K562 (cell line): ENCODE measurements around the gene ZDHHC18. TPM values are rescaled to one million over a fixed set of nuclear protein-coding genes. Genes with fewer than 3 reads are reported as not detected.

ENCODE experiments used
- ATAC-seq: fragments of 200-7000 bp; cut with Tn5 transposase; 3 replicates; pipeline ENCODE4 v1.9.1; 2020; ENCODE audit warnings: moderate library complexity
- BruUV-seq: library from RNA; stranded (reverse); fragments of 400-500 nt; replicated peaks from 2 replicates; lab custom pipeline; 2021; lab: Mats Ljungman, UMichigan
- CTCF ChIA-PET: fragments of 300-600 bp; formaldehyde crosslinking; extraction: SDS; loops from one replicate; lab custom pipeline; 2021; ENCODE audit warnings: low intra/inter-chr PET ratio; lab: Yijun Ruan, JAX
- POLR2A ChIA-PET: fragments of 300-600, 350-650 bp; sonication (Branson Sonifier 250); formaldehyde crosslinking; extraction: SDS; loops from one replicate; lab custom pipeline; 2021; ENCODE audit warnings: antibody characterized with exemption, inconsistent platforms; lab: Yijun Ruan, JAX
- DNase-seq, 4 experiments: peaks; one replicate each; pipeline versions ENCODE4 v3.0.0 to v3.0.0-alpha.2; 2011 to 2018; ENCODE audit warnings: low spot score in 3 of 4, mixed read lengths in 3 of 4; ENCODE audit errors: extremely low read depth in 1 of 4
- FAIRE-seq: peaks from 2 replicates; lab custom pipeline; 2011; peaks lifted over from hg19 to GRCh38; lab: Jason Lieb, UNC
- H2AFZ ChIP-seq: 2 replicates; pipeline ENCODE4 v1.6.0; 2011; ENCODE audit warnings: low read depth, low read length, control low read depth, inconsistent platforms
- H3K27ac ChIP-seq: fragments of 200-600 bp; 3 replicates; pipeline ENCODE4 v1.8.0; 2011; ENCODE audit warnings: low read depth, mild to moderate bottlenecking, control low read depth, inconsistent platforms, low read length, moderate library complexity, mixed read lengths; ENCODE audit errors: extremely low read depth
- H3K27me3 ChIP-seq, 2 experiments: fragments of 300-600 bp in 1 of 2; 2 replicates in 1 of 2; 3 replicates in 1 of 2; pipeline versions ENCODE4 v1.6.0 to v1.8.0; 2011; ENCODE audit warnings: inconsistent platforms in 2 of 2, low read length in 2 of 2, mild to moderate bottlenecking in 1 of 2, mixed read lengths in 1 of 2, moderate library complexity in 1 of 2; ENCODE audit not compliant: control insufficient read depth in 2 of 2, insufficient read depth in 2 of 2
- H3K36me3 ChIP-seq: fragments of 300-600 bp; 3 replicates; pipeline ENCODE4 v1.8.0; 2011; ENCODE audit warnings: mild to moderate bottlenecking, low read length, inconsistent platforms; ENCODE audit not compliant: control insufficient read depth, insufficient read depth
- H3K4me1 ChIP-seq, 2 experiments: fragments of 200-600 bp in 1 of 2; replicated peaks in 1 of 2; 2 replicates in 1 of 2; 3 replicates in 1 of 2; pipeline versions ENCODE4 v1.5.1 to v1.8.0; 2011; ENCODE audit warnings: inconsistent platforms in 2 of 2, low read length in 2 of 2, mild to moderate bottlenecking in 1 of 2, mixed read lengths in 1 of 2, moderate library complexity in 1 of 2; ENCODE audit not compliant: control insufficient read depth in 2 of 2, insufficient read depth in 2 of 2
- H3K4me2 ChIP-seq: 2 replicates; pipeline ENCODE4 v1.6.1; 2011; ENCODE audit warnings: low read length, control low read depth, inconsistent platforms, mixed read lengths; ENCODE audit not compliant: insufficient read depth
- H3K4me3 ChIP-seq: fragments of 200-600 bp; sonication (generic), shearing (Covaris generic); 2 replicates; pipeline ENCODE4 v1.5.1; 2016; ENCODE audit warnings: control low read depth, inconsistent platforms
- H3K79me2 ChIP-seq: fragments of 200-600 bp; 3 replicates; pipeline ENCODE4 v1.8.0; 2011; ENCODE audit warnings: low read length, inconsistent platforms; ENCODE audit not compliant: control insufficient read depth, insufficient read depth
- H3K9ac ChIP-seq, 2 experiments: 2 replicates each; pipeline versions ENCODE4 v1.6.0 to v1.6.1; 2011; ENCODE audit warnings: low read depth in 2 of 2, low read length in 2 of 2, control low read depth in 1 of 2, inconsistent platforms in 1 of 2, mild to moderate bottlenecking in 1 of 2, mixed read lengths in 1 of 2; ENCODE audit not compliant: insufficient read depth in 1 of 2
- H3K9me1 ChIP-seq: one replicate; pipeline ENCODE4 v1.6.0; 2011; ENCODE audit warnings: inconsistent platforms, mild to moderate bottlenecking, low read length, moderate library complexity; ENCODE audit not compliant: control insufficient read depth, insufficient read depth
- H3K9me3 ChIP-seq: replicated peaks from 2 replicates; pipeline ENCODE4 v1.5.1; 2011; ENCODE audit warnings: low read depth, low read length, inconsistent platforms; ENCODE audit not compliant: control insufficient read depth, insufficient read depth
- H4K20me1 ChIP-seq: replicated peaks from 2 replicates; pipeline ENCODE4 v1.6.1; 2011; ENCODE audit warnings: low read length, inconsistent platforms, mixed read lengths; ENCODE audit not compliant: control insufficient read depth, insufficient read depth
- EHMT2 ChIP-seq: fragments of 450-650 bp; IDR thresholded peaks from 2 replicates; pipeline ENCODE4 v1.6.1; 2018; ENCODE audit warnings: antibody characterized with exemption
- EP400 ChIP-seq: fragments of 450-650 bp; IDR thresholded peaks from 2 replicates; pipeline ENCODE4 v1.6.1; 2017; ENCODE audit warnings: antibody characterized with exemption, mild to moderate bottlenecking, moderate library complexity
- EZH2 ChIP-seq: IDR thresholded peaks from 2 replicates; pipeline ENCODE4 v1.6.1; 2012; ENCODE audit warnings: low read depth, mild to moderate bottlenecking, inconsistent platforms, low read length, borderline replicate concordance
- HDAC1 ChIP-seq, 2 experiments: fragments of 450-650 bp; IDR thresholded peaks; 2 replicates each; pipeline ENCODE4 v1.6.1; 2016 to 2017; ENCODE audit warnings: inconsistent platforms in 1 of 2, mild to moderate bottlenecking in 1 of 2, moderate library complexity in 1 of 2
- KDM5B ChIP-seq: fragments of 200-600 bp; sonication (generic); IDR thresholded peaks from 2 replicates; pipeline ENCODE4 v1.6.1; 2012; ENCODE audit warnings: low read depth, mild to moderate bottlenecking, moderate library complexity, low read length, control low read depth, inconsistent platforms; ENCODE audit not compliant: insufficient replicate concordance
- MAFK ChIP-seq: IDR thresholded peaks from 2 replicates; pipeline ENCODE4 v1.6.1; 2011; ENCODE audit warnings: low read length, improper control_type of control experiment
- RBM22 ChIP-seq: fragments of 200-400 bp; formaldehyde crosslinking; IDR thresholded peaks from 2 replicates; pipeline ENCODE4 v1.6.1; 2018; ENCODE audit warnings: low read length, low read depth; ENCODE audit not compliant: poor library complexity, severe bottlenecking
- SNIP1 ChIP-seq: fragments of 450-650 bp; IDR thresholded peaks from 2 replicates; pipeline ENCODE4 v1.7.1; 2017; ENCODE audit warnings: low read depth, mild to moderate bottlenecking
- SNRNP70 ChIP-seq: fragments of 200-400 bp; formaldehyde crosslinking; optimal IDR thresholded peaks from 2 replicates; pipeline ENCODE3; 2017; ENCODE audit warnings: low read depth, low read length
- ZNF12 ChIP-seq: sonication (generic); formaldehyde crosslinking; IDR thresholded peaks from 2 replicates; pipeline ENCODE4 v1.4.0; 2020; ENCODE audit warnings: mild to moderate bottlenecking, missing genetic modification reagents
- ZNF143 ChIP-seq: sonication (generic); formaldehyde crosslinking; IDR thresholded peaks from 2 replicates; pipeline ENCODE4 v1.9.0; 2022; ENCODE audit warnings: mild to moderate bottlenecking, missing genetic modification reagents
- WGBS: fragments of 100-300 bp; shearing (Covaris generic); methylation state at CpG from one replicate; pipeline ENCODE4 v1.1.6; 2016; ENCODE audit warnings: low coverage, mixed read lengths; ENCODE audit not compliant: insufficient coverage; ENCODE audit errors: missing lambda C conversion rate; 5-methylcytosine and 5-hydroxymethylcytosine counted together
- in situ Hi-C: fragments of 300-500 bp; cut with MboI; formaldehyde crosslinking; loops from 4 replicates; pipeline ENCODE4 v1.15.0; 2018; ENCODE audit warnings: inconsistent platforms, mixed read lengths
- intact Hi-C: fragments of 100-400 bp; cut with micrococcal nuclease; formaldehyde crosslinking; loops from 2 replicates; pipeline ENCODE4 v1.14.2; 2022
- polyA plus RNA-seq, 8 experiments: library from polyadenylated mRNA; depleted of rRNA in 4 of 8; stranded (reverse) in 5 of 8; unstranded in 3 of 8; fragments of >200 nt; fragmentation: Nextera tagmentation in 2 of 8; fragmentation: Illumina TruSeq in 1 of 8; extraction: Ambion mirVana in 2 of 8; extraction: Trizol in 1 of 8; gene quantifications; 2 replicates each; pipeline versions ENCODE4 v1.2.1 to v1.2.3, GENCODE V29; 2011 to 2014; ENCODE audit warnings: inconsistent platforms in 1 of 8, missing spikeins in 1 of 8
- total RNA-seq, 7 experiments: library from RNA; depleted of rRNA in 6 of 7; stranded (reverse); fragments of >200 nt in 6 of 7; fragmentation: Illumina TruSeq in 2 of 7; extraction: Trizol in 2 of 7; gene quantifications; 2 replicates each; pipeline versions ENCODE4 v1.2.1 to v1.2.3, GENCODE V29; 2011 to 2021; ENCODE audit warnings: low replicate concordance in 1 of 7
- TF ChIP-seq, protein P1 (sequence below): fragments of 450-650 bp; IDR thresholded peaks from 2 replicates; pipeline ENCODE4 v1.6.1; 2017; ENCODE audit warnings: mild to moderate bottlenecking, moderate library complexity
- TF ChIP-seq, protein P2 (sequence below): sonication (generic); formaldehyde crosslinking; IDR thresholded peaks from 2 replicates; pipeline ENCODE4 v1.5.0; 2020; ENCODE audit warnings: missing genetic modification reagents

The ZDHHC18 gene
- total and polyA plus RNA-seq, 9 of the 15 experiments (the other 6 are each of a cell fraction or from before 2014, with no cell fraction given), result 0.42 to 35.6 (median 15.8) TPM

DNA sequence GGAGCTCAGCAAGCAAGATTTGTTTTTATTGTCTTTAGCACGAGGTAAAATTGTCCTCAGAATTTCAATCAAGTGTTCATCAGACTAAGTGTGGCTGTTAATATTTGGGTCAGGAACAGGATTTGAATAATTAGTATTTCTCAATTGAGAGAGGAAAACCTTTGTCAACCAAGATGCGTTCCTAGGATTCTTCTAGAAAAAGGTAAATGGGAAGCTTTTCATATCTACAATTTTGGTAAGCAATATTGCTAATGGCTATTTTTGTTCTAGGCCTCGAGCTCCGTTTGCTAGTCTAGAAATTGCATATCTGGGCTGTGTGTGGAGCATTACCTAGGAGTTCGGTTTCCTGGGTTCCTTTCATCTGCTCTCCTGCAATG is 42.9 kb upstream of the ZDHHC18 start (continued):
- TF ChIP-seq RBM22 (no peak), HDAC1 (IDR thresholded peaks at IDR 0.05) (no peak), EP400 (0 out of 2 replicates have a peak, but pooled peaks have one; percentile 26), ZNF143 (CRISPR knock-in tag) (no peak), SNIP1 (no peak), ZNF12 (CRISPR knock-in tag) (0 out of 2 replicates have a peak, but pooled peaks have one; percentile 9)
- TF ChIP-seq, protein P1, sequence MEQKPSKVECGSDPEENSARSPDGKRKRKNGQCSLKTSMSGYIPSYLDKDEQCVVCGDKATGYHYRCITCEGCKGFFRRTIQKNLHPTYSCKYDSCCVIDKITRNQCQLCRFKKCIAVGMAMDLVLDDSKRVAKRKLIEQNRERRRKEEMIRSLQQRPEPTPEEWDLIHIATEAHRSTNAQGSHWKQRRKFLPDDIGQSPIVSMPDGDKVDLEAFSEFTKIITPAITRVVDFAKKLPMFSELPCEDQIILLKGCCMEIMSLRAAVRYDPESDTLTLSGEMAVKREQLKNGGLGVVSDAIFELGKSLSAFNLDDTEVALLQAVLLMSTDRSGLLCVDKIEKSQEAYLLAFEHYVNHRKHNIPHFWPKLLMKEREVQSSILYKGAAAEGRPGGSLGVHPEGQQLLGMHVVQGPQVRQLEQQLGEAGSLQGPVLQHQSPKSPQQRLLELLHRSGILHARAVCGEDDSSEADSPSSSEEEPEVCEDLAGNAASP, result no peak

- H3K4me1 ChIP-seq, result peaks cover 59 to 74% of the 10 kb centered on the region in 2 experiments
- H3K9me3 ChIP-seq, result no peaks in the 10 kb centered on the region
- no peaks in the 10 kb centered on the region for H3K27me3 ChIP-seq
- peaks cover 74% of the 10 kb centered on the region for H3K79me2 ChIP-seq
- in situ Hi-C loops (no loop called here), intact Hi-C loops (no loop called here)
- WGBS, result 83% methylated on average over 2 of the region's 2 CpGs
- peaks cover 11% of the 10 kb centered on the region; the same call in 1 of the 2 replicates for H4K20me1 ChIP-seq
- no peak overlapping the region for H2AFZ ChIP-seq
- no TSS peak for BruUV-seq
- H3K4me2 ChIP-seq, result peak overlapping the region; percentile 64
- H3K4me3 ChIP-seq, result no peak overlapping the region
- ChIA-PET CTCF (no interaction called here), POLR2A (interaction anchor here (0.5 to 9.2 kb wide), 21 partner anchors 7 to 295 kb away, joined by 3 to 112 read pairs (median 4); partner anchors contain the start of genes ARID1A and GPATCH3)
- peaks cover 9% of the 10 kb centered on the region for H3K9me1 ChIP-seq
- peak; percentile 95 to 99 (median 96) for DNase-seq
- H3K9ac ChIP-seq, result peak overlapping the region; percentile 24 to 46; a peak in 3 of 4 replicates
- H3K27ac ChIP-seq, result peak overlapping the region; percentile 61
- ATAC-seq, result peak; percentile 57
- peak; percentile 96 for FAIRE-seq
- peaks cover 46% of the 10 kb centered on the region for H3K36me3 ChIP-seq
- no peak for TF ChIP-seq SNRNP70
- 0 out of 2 replicates have a peak, but pooled peaks have one; percentile 8 for TF ChIP-seq MAFK
- TF ChIP-seq EHMT2, result peak; percentile 63; the same call in 1 of the 2 replicates
- TF ChIP-seq KDM5B, result no peak
- TF ChIP-seq, protein P2, sequence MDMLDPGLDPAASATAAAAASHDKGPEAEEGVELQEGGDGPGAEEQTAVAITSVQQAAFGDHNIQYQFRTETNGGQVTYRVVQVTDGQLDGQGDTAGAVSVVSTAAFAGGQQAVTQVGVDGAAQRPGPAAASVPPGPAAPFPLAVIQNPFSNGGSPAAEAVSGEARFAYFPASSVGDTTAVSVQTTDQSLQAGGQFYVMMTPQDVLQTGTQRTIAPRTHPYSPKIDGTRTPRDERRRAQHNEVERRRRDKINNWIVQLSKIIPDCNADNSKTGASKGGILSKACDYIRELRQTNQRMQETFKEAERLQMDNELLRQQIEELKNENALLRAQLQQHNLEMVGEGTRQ (CRISPR knock-in tag), result no peak
- TF ChIP-seq EZH2, result no peak
These were observed 42.2 kb upstream of the ZDHHC18 start for GRCh38 chr1:26784023-26784871.
